ENCODE results near the gene TRMO. TPM values are rescaled to one million over a fixed set of nuclear protein-coding genes. Genes with fewer than 3 reads are reported as not detected.
A peak's percentile ranks its signal among the peaks of the same experiment; 100 is the strongest.
"Not testable (repeated sequence)": the region's sequence is repeated elsewhere in the genome, so short reads cannot be mapped to it uniquely, and the experiment has no call there.

TRMO gene
- total and polyA plus RNA-seq, 9 of the 15 experiments (the other 6 are each of a cell fraction or from before 2014, with no cell fraction given): 5.6 to 22.4 (median 16.2) TPM

DNA sequence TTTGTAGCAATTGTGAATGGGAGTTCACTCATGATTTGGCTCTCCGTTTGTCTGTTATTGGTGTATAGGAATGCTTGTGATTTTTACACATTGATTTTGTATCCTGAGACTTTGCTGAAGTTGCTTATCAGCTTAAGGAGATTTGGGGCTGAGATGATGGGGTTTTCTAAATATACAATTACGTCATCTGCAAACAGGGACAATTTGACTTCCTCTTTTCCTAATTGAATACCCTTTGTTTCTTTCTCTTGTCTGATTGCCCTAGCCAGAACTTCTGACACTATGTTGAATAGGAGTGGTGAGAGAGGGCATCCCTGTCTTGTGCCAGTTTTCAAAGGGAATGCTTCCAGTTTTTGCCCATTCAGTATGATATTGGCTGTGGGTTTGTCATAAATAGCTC is 24.8 kb upstream of the TRMO start:
- no CpG with 5 or more reads among the region's 2 CpGs for WGBS (ENCODE audit: insufficient coverage, low coverage, missing lambda C conversion rate)
- FAIRE-seq; CTCF ChIA-PET (ENCODE audit: low intra/inter-chr PET ratio): not testable (repeated sequence)

DNA sequence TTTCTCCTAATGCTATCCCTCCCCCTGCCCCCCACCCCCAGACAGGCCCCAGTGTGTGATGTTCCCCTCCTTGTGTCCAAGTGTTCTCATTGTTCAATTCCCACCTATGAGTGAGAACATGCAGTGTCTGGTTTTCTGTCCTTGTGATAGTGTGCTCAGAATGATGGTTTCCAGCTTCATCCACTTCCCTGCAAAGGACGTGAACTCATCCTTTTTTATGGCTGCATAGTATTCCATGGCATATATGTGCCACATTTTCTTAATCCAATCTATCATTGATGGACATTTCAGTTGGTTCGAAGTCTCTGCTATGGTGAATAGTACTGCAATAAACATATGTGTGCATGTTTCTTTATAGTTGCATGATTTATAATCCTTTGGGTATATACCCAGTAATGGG is 23.2 kb upstream of the TRMO start:
- in situ Hi-C loops (cut with MboI); intact Hi-C loops (cut with micrococcal nuclease); BruUV-seq (replicated peaks); H3K4me3 ChIP-seq; H2AFZ ChIP-seq (ENCODE audit: low read depth, low read length); H3K9ac ChIP-seq (ENCODE audit: insufficient read depth in 1 of 2, low read depth in 2 of 2, low read length in 2 of 2); CTCF ChIA-PET (ENCODE audit: low intra/inter-chr PET ratio); H4K20me1 ChIP-seq (replicated peaks; ENCODE audit: control insufficient read depth, insufficient read depth, low read length); H3K27me3 ChIP-seq (ENCODE audit: control insufficient read depth in 2 of 2, insufficient read depth in 2 of 2, low read length in 2 of 2); H3K27ac ChIP-seq (ENCODE audit: extremely low read depth, low read depth, low read length); H3K9me1 ChIP-seq (ENCODE audit: control insufficient read depth, insufficient read depth, low read length); ATAC-seq; FAIRE-seq; H3K9me3 ChIP-seq (replicated peaks; ENCODE audit: control insufficient read depth, insufficient read depth, low read depth, low read length); DNase-seq (ENCODE audit: extremely low read depth in 1 of 4, low spot score in 3 of 4); H3K36me3 ChIP-seq (ENCODE audit: control insufficient read depth, insufficient read depth, low read length); H3K4me2 ChIP-seq (ENCODE audit: insufficient read depth, low read length): not testable (repeated sequence)
- H3K4me1 ChIP-seq (replicated peaks in 1 of 2; ENCODE audit: control insufficient read depth in 2 of 2, insufficient read depth in 2 of 2, low read length in 2 of 2): peaks cover 34 to 42% of the 10 kb centered on the region in 2 experiments; a peak in 4 of 5 replicates
- H3K79me2 ChIP-seq (ENCODE audit: control insufficient read depth, insufficient read depth, low read length): peaks cover 18% of the 10 kb centered on the region
- 90% methylated on average over 2 of the region's 2 CpGs for WGBS (ENCODE audit: insufficient coverage, low coverage, missing lambda C conversion rate)
- POLR2A ChIA-PET: interaction anchor here (1.2 to 1.6 kb wide), 2 partner anchors 16 to 42 kb away, joined by 3 to 4 read pairs; no protein-coding TSS in a partner anchor
- TF ChIP-seq RBM25 (IDR thresholded peaks at IDR 0.05; ENCODE audit: low read depth, low read length, severe bottlenecking): peak; percentile 47
- TF ChIP-seq KDM1A (IDR thresholded peaks at IDR 0.05): peak in 1 of 2 experiments; percentile 30; a peak in 1 of 4 replicates
- TF ChIP-seq ZNF146 (CRISPR knock-in tag; IDR thresholded peaks at IDR 0.05; ENCODE audit: unreplicated experiment): peak; percentile 98

More for the DNA sequence above, 24.8 kb upstream of the TRMO start:
- peaks cover 18 to 26% of the 10 kb centered on the region in 2 experiments; a peak in 4 of 5 replicates for H3K4me1 ChIP-seq (replicated peaks in 1 of 2; ENCODE audit: control insufficient read depth in 2 of 2, insufficient read depth in 2 of 2, low read length in 2 of 2)
- H2AFZ ChIP-seq (ENCODE audit: low read depth, low read length); in situ Hi-C loops (cut with MboI); H3K9ac ChIP-seq (ENCODE audit: insufficient read depth in 1 of 2, low read depth in 2 of 2, low read length in 2 of 2); H3K79me2 ChIP-seq (ENCODE audit: control insufficient read depth, insufficient read depth, low read length); ATAC-seq; H3K4me3 ChIP-seq; intact Hi-C loops (cut with micrococcal nuclease); H3K36me3 ChIP-seq (ENCODE audit: control insufficient read depth, insufficient read depth, low read length); DNase-seq (ENCODE audit: extremely low read depth in 1 of 4, low spot score in 3 of 4); H3K27me3 ChIP-seq (ENCODE audit: control insufficient read depth in 2 of 2, insufficient read depth in 2 of 2, low read length in 2 of 2); BruUV-seq (replicated peaks); H3K9me3 ChIP-seq (replicated peaks; ENCODE audit: control insufficient read depth, insufficient read depth, low read depth, low read length); H4K20me1 ChIP-seq (replicated peaks; ENCODE audit: control insufficient read depth, insufficient read depth, low read length); H3K27ac ChIP-seq (ENCODE audit: extremely low read depth, low read depth, low read length); H3K9me1 ChIP-seq (ENCODE audit: control insufficient read depth, insufficient read depth, low read length); H3K4me2 ChIP-seq (ENCODE audit: insufficient read depth, low read length): not testable (repeated sequence)
- POLR2A ChIA-PET: interaction anchor here (1.0 kb wide), 1 partner anchor 16 kb away, joined by 3 read pairs; no protein-coding TSS in a partner anchor
- TF ChIP-seq, protein P1, sequence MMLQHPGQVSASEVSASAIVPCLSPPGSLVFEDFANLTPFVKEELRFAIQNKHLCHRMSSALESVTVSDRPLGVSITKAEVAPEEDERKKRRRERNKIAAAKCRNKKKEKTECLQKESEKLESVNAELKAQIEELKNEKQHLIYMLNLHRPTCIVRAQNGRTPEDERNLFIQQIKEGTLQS (IDR thresholded peaks at IDR 0.05): peak; percentile 84
- TF ChIP-seq, protein P1 (CRISPR knock-in tag; conservative IDR thresholded peaks at IDR 0.05): not testable (repeated sequence)
- TF ChIP-seq MTA1 (IDR thresholded peaks at IDR 0.05; ENCODE audit: borderline replicate concordance): peak; percentile 44; the same call in 1 of the 2 replicates
- TF ChIP-seq SMARCC2 (IDR thresholded peaks at IDR 0.05; ENCODE audit: low read depth): peak; percentile 17; the same call in 1 of the 2 replicates
- peak; percentile 98 for TF ChIP-seq ATF7 (IDR thresholded peaks at IDR 0.05)
- TF ChIP-seq SOX6 (IDR thresholded peaks at IDR 0.05): peak; percentile 86
- peak; percentile 77; the same call in 1 of the 2 replicates for TF ChIP-seq SMARCE1 (IDR thresholded peaks at IDR 0.05)
- TF ChIP-seq ARID1B (IDR thresholded peaks at IDR 0.05): peak; percentile 28; the same call in 1 of the 2 replicates
